Measurements from ENCODE around the gene YBX1. TPM values are rescaled to one million over a fixed set of nuclear protein-coding genes. Genes with fewer than 3 reads are reported as not detected.

YBX1 gene
- total RNA-seq, 4 donors from 2014 or later = 861 to 1,251 (median 1,022) TPM

DNA sequence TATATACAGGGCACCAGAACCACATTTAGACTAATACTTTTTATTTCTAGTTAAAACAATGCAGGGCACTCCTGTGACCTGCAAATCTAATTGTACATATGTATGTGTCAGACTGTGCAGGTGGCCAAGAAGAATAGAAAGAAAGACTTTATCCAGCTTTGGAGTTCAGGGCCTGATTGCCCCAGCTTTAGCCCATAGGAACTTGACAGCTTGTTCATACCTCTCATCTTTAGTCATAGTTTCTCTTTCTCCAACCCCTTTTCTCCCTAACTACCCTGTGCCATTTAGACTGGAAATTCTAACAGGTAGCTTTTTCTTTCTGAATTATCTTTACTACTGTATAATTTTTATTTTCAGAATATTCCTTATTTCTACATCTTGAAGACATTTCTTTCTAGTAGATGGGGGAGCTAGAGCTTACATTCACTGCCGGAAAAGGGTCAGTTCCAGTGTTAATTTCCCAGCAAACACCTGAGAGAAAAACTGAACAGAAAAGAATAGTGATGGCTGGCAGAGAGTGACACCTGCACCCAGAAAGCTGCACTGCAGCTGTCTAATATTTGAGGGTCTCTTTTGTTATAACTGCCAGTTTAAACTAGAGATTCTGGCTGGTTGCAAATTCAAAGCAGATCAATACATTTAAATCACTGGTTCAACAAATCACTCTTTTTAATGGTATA, 8.4 kb downstream of the YBX1 start:
- H3K27ac ChIP-seq = no peak overlapping the region
- intact Hi-C loops (cut with DNase I; ENCODE audit: low total_unique reads) (no loop called here), in situ Hi-C loops (cut with MboI; ENCODE audit: low sequenced_read_pairs in 4 of 4) (no loop called here)
- H3K4me1 ChIP-seq = peaks cover 59 to 71% of the 10 kb centered on the region in 2 donors
- no peaks in the 10 kb centered on the region for H3K36me3 ChIP-seq
- DNase-seq = no peak
- ATAC-seq = no peak
- no peaks in the 10 kb centered on the region for H3K9me3 ChIP-seq
- no peak for TF ChIP-seq POLR2A (IDR thresholded peaks at IDR 0.05)
- TF ChIP-seq, protein P1, sequence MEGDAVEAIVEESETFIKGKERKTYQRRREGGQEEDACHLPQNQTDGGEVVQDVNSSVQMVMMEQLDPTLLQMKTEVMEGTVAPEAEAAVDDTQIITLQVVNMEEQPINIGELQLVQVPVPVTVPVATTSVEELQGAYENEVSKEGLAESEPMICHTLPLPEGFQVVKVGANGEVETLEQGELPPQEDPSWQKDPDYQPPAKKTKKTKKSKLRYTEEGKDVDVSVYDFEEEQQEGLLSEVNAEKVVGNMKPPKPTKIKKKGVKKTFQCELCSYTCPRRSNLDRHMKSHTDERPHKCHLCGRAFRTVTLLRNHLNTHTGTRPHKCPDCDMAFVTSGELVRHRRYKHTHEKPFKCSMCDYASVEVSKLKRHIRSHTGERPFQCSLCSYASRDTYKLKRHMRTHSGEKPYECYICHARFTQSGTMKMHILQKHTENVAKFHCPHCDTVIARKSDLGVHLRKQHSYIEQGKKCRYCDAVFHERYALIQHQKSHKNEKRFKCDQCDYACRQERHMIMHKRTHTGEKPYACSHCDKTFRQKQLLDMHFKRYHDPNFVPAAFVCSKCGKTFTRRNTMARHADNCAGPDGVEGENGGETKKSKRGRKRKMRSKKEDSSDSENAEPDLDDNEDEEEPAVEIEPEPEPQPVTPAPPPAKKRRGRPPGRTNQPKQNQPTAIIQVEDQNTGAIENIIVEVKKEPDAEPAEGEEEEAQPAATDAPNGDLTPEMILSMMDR (IDR thresholded peaks at IDR 0.05 in 4 of 5, conservative IDR thresholded peaks at IDR 0.05 in 1 of 5) = no peak
- H3K27me3 ChIP-seq = no peaks in the 10 kb centered on the region
- no peak overlapping the region for H3K4me3 ChIP-seq

DNA sequence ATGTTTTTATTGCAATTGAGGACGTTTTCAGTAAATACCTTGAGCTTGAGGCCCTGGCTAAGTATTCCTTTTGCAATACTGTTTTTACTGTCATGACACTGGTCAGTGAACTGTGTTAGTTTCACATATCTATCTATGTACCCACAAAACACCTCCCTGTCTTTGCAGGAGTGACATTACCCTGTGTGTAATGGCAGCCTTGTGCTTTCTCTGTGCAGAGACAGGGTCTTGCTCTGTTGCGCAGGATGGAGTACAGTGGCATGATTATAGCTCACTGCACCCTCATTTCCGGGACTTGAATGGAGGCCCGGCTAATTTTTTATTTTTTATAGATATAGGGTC, 8.9 kb downstream of the YBX1 start:
- intact Hi-C loops (cut with DNase I; ENCODE audit: low total_unique reads) (no loop called here), in situ Hi-C loops (cut with MboI; ENCODE audit: low sequenced_read_pairs in 4 of 4) (no loop called here)
- H3K36me3 ChIP-seq = peaks cover 0 to under 1% of the 10 kb centered on the region in 2 donors
- DNase-seq (no peak), ATAC-seq (no peak)
- peaks cover 54 to 66% of the 10 kb centered on the region in 2 donors for H3K4me1 ChIP-seq
- H3K9me3 ChIP-seq = no peaks in the 10 kb centered on the region
- H3K27ac ChIP-seq = no peak overlapping the region
- no peaks in the 10 kb centered on the region for H3K27me3 ChIP-seq
- no peak overlapping the region for H3K4me3 ChIP-seq
- no peak for TF ChIP-seq POLR2A (IDR thresholded peaks at IDR 0.05)
- TF ChIP-seq, protein P1 (IDR thresholded peaks at IDR 0.05 in 4 of 5, conservative IDR thresholded peaks at IDR 0.05 in 1 of 5) = no peak

DNA sequence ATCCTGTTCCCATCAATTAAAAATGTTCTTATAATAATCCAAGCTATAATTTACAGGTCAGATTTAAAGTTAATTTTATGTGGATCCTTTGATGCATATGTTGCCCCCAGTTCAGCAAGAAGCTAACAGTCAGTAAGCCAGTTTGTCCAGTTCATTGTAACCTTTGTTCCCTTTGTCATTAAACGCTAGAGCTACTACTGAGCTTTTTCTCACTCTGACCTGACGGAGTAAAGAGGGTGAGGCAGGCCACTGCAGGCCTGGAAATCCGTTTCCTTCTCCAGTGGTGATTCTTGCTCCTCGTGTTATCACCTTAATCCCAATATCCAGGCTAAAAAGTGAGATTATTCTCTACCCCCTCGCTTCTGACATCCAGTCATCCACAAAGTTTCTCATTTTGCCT, 10.2 kb downstream of the YBX1 start:
- H3K27ac ChIP-seq = no peak overlapping the region
- no peaks in the 10 kb centered on the region for H3K27me3 ChIP-seq
- in situ Hi-C loops (cut with MboI; ENCODE audit: low sequenced_read_pairs in 4 of 4) = no loop called here
- no peaks in the 10 kb centered on the region for H3K9me3 ChIP-seq
- H3K4me1 ChIP-seq = peaks cover 45 to 54% of the 10 kb centered on the region in 2 donors
- DNase-seq (no peak), ATAC-seq (no peak)
- intact Hi-C loops (cut with DNase I; ENCODE audit: low total_unique reads) = no loop called here
- H3K4me3 ChIP-seq = no peak overlapping the region
- TF ChIP-seq, protein P1 (IDR thresholded peaks at IDR 0.05 in 4 of 5, conservative IDR thresholded peaks at IDR 0.05 in 1 of 5) = no peak
- TF ChIP-seq POLR2A (IDR thresholded peaks at IDR 0.05) = no peak
- peaks cover 2 to 14% of the 10 kb centered on the region in 2 donors for H3K36me3 ChIP-seq

DNA sequence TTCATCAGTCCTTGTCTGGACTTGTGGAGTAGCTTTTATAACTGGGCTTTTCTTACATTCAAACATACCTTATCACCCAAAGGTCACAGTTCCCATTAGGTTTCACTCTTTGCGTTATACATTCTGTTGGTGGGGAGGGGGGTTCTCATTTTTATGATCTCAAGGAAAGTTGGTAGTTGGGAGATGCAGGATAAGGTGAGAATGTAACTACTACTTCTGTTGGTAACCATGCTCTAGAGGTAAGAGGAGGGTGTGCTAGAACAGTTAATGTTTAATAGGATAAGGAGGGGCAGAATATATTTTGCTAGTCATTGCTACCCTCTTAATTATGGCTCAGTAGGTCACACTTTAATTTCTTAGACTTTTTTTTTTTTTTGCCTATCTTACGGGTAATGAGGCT, 10.7 kb downstream of the YBX1 start:
- Histone ChIP-seq H3K9me3 (no peaks in the 10 kb centered on the region), H3K27me3 (no peaks in the 10 kb centered on the region), H3K27ac (no peak overlapping the region), H3K4me1 (peaks cover 40 to 49% of the 10 kb centered on the region in 2 donors), H3K36me3 (peaks cover 6 to 18% of the 10 kb centered on the region in 2 donors), H3K4me3 (no peak overlapping the region)
- intact Hi-C loops (cut with DNase I; ENCODE audit: low total_unique reads) = no loop called here
- DNase-seq (no peak), ATAC-seq (no peak)
- in situ Hi-C loops (cut with MboI; ENCODE audit: low sequenced_read_pairs in 4 of 4) = no loop called here
- no peak for TF ChIP-seq POLR2A (IDR thresholded peaks at IDR 0.05)
- TF ChIP-seq, protein P1 (IDR thresholded peaks at IDR 0.05 in 4 of 5, conservative IDR thresholded peaks at IDR 0.05 in 1 of 5) = no peak
